ENCODE results near the gene ANKRD33B.

The ANKRD33B gene

DNA sequence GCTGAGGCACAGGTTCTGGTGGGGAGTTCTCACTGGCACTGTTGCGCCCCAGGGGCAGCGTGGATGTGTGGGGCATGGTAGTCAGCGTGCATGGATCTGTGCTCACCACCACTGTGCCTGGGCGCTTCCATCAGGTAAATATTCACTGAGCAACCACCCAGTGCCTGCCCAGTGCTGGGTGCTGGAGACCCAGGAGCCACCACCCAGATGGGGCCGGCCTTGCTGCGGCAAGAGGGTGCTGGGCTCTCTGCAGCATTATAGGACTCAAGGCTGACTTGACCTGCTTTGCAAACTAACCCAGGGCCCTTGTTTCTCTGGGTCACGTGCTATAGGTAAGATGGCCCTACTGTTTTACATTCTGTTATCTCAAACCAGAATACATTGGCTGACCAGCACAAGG lies 136.6 kb downstream of the ANKRD33B start:
- POLR2A ChIA-PET, result interaction anchor here (0.7 kb wide), 1 partner anchor 172 kb away, joined by 4 read pairs; no protein-coding TSS in a partner anchor
- no peak for DNase-seq (ENCODE audit: extremely low spot score)
- CTCF ChIA-PET, result interaction anchor here (0.7 to 7.0 kb wide), 8 partner anchors 9 to 248 kb away, joined by 3 to 57 read pairs (median 9); no protein-coding TSS in a partner anchor
- TF ChIP-seq, protein P1, sequence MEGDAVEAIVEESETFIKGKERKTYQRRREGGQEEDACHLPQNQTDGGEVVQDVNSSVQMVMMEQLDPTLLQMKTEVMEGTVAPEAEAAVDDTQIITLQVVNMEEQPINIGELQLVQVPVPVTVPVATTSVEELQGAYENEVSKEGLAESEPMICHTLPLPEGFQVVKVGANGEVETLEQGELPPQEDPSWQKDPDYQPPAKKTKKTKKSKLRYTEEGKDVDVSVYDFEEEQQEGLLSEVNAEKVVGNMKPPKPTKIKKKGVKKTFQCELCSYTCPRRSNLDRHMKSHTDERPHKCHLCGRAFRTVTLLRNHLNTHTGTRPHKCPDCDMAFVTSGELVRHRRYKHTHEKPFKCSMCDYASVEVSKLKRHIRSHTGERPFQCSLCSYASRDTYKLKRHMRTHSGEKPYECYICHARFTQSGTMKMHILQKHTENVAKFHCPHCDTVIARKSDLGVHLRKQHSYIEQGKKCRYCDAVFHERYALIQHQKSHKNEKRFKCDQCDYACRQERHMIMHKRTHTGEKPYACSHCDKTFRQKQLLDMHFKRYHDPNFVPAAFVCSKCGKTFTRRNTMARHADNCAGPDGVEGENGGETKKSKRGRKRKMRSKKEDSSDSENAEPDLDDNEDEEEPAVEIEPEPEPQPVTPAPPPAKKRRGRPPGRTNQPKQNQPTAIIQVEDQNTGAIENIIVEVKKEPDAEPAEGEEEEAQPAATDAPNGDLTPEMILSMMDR (IDR thresholded peaks at IDR 0.05; ENCODE audit: control extremely low read depth, extremely low read depth, low read depth, missing control alignments), result no peak

DNA sequence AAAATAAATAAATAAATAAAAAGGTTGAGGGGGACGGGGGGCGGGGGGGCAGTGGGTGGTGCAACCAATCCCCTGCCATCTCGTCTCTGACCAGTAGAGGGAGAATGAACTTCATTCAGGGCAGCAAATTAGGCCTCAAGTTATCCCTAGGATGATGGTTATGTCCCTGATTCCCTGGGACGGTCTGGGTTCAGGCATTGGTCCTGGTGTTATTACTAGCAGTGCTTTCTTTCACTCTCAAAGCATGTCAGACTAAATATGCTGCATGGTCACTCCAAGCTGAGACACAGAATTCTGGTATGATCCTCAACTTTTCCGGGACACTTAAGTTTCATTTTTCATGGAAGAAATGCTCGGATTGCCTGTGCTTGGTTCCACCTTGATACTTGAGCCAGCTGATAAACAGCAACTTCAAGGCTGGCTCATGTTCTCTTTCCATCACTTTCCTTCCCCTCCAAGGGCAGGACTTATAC lies 137.7 kb downstream of the ANKRD33B start:
- TF ChIP-seq, protein P1 (IDR thresholded peaks at IDR 0.05; ENCODE audit: control extremely low read depth, extremely low read depth, low read depth, missing control alignments), result peak; percentile 43
- ChIA-PET CTCF (interaction anchor here (0.6 to 7.0 kb wide), 26 partner anchors 10 to 424 kb away, joined by 3 to 57 read pairs (median 5); no protein-coding TSS in a partner anchor), POLR2A (no interaction called here)
- no peak for DNase-seq (ENCODE audit: extremely low spot score)

DNA sequence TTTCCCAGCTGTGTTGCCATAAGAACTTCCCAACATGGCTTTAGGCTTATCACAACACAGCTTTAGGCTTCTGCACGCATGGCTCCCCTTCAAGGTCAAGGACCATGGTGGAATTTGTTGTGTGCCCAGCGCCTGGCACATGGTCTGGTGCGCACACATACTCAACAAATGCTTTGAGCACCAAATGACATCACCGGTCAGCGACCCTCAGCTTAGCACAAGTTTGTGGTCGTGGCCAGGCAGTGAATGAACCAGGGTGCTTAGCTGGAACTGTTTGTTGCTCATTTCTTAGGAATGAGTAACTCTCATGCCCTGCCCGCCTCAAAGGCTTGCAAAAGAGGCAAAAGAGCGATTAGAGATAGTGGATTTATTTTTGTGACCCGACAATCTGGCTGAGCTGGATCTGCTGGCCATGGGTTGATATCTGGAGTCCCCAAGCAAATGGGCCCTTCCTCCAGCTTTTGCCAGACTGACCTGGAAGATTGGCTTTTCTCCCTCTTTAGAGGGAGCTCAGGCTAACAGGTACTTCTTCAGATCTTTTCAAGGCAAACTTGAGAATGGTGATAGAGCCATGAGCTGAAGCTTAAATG lies 138.3 kb downstream of the ANKRD33B start:
- no peak for DNase-seq (ENCODE audit: extremely low spot score)
- ChIA-PET POLR2A (interaction anchor here (1.3 kb wide), 1 partner anchor 59 kb away, joined by 3 read pairs; the partner anchor contains the start of gene DAP), CTCF (interaction anchor here (0.6 to 7.0 kb wide), 27 partner anchors 10 to 425 kb away, joined by 3 to 57 read pairs (median 5); no protein-coding TSS in a partner anchor)
- TF ChIP-seq, protein P1 (IDR thresholded peaks at IDR 0.05; ENCODE audit: control extremely low read depth, extremely low read depth, low read depth, missing control alignments), result no peak

DNA sequence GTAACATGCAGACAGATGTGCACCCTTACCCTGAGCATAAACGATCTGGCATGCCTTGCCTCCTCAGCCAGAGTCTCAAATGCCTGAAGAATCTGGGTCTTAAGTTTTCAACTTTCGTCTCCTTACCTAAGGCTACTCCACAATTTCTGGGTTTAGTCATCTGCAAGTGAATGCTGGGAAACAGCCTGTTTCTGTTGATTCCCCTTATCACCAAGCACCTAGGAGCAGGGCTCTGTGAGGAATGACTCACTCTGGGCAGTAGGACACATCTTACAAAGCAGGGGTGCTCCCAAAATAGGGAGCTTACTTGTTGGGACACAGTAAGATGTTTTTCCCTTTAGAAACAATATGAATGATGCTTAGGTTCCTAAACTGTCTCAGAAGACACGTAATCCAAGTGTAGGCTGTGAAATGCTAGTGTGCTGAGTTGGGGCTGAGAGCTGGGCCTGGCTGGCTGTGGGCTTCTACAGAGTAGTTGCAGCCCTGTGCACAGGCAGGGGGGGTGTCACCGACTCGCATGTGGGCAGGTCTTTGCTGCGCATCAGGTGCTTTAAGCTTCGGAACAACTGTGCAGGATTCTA lies 139.1 kb downstream of the ANKRD33B start:
- TF ChIP-seq, protein P1 (IDR thresholded peaks at IDR 0.05; ENCODE audit: control extremely low read depth, extremely low read depth, low read depth, missing control alignments), result no peak
- DNase-seq (ENCODE audit: extremely low spot score), result no peak
- CTCF ChIA-PET, result interaction anchor here (0.7 to 7.0 kb wide), 26 partner anchors 8 to 255 kb away, joined by 3 to 57 read pairs (median 5); no protein-coding TSS in a partner anchor
- POLR2A ChIA-PET, result interaction anchor here (1.3 kb wide), 1 partner anchor 58 kb away, joined by 3 read pairs; the partner anchor contains the start of gene DAP

DNA sequence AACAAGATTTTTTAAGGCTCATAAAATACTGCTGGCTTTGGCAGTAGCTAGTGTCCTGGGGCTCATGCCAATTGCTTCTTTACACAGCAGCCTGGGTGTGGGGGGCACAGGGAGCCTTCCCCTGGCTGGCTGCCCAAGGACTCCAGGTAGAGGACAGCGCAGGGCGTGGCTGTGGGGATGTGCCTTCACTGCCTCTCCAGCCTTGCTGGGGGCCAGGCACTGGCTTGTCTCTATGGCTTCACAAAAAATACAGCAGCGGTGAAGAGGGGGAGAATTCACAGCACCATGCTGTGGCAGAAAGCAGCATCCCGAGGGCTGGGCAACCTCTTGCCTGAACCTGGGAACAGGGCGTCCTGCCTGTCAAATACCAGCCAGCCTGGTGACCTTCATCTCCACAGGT lies 139.8 kb downstream of the ANKRD33B start:
- no peak for DNase-seq (ENCODE audit: extremely low spot score)
- ChIA-PET POLR2A (no interaction called here), CTCF (interaction anchor here (1.4 to 7.0 kb wide), 12 partner anchors 12 to 251 kb away, joined by 3 to 57 read pairs (median 7); no protein-coding TSS in a partner anchor)
- TF ChIP-seq, protein P1 (IDR thresholded peaks at IDR 0.05; ENCODE audit: control extremely low read depth, extremely low read depth, low read depth, missing control alignments), result no peak

DNA sequence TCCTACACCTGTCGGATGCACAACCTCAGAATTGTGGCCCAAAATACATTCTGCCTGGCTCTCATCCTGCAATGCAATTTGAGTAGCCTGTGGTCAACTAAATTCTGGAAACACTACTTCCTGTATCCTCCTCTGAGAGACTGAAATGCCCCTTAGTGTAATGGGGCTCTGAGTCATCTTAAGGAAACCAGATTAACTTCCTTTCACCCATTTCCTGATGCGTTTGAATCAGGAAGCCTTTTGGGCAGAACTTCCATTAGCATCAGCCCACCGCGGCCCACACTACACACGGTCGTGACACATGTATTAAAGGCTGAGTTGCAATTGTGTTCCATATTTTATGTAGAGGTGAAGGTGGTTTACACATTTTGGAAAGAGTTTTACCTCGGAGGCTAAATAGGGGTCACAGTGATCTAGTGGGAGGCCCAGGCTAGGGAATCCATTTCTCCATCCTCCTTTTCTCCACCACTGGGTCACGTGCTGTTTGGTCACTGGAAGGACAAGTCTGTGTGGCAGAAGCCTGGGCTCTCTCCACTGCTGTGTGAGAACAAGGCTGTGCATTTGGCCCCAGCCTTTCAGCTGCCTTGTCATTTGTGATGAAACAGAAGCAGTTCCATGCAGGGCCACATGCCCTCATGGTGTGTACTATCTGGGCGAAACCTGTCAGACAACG lies 141.2 kb downstream of the ANKRD33B start:
- CTCF ChIA-PET, result interaction anchor here (1.6 to 7.0 kb wide), 2 partner anchors 13 to 33 kb away, joined by 4 to 57 read pairs; no protein-coding TSS in a partner anchor
- TF ChIP-seq, protein P1 (IDR thresholded peaks at IDR 0.05; ENCODE audit: control extremely low read depth, extremely low read depth, low read depth, missing control alignments), result no peak
- DNase-seq (ENCODE audit: extremely low spot score), result no peak
- POLR2A ChIA-PET, result no interaction called here
